Activated CD4-positive, alpha-beta T cell treated with anti-CD3 and anti-CD28 coated beads, Interleukin-10, Interleukin-2, amounts not matched to agents 100 ng/mL and 50 ng/mL, durations not matched to agents 16 hours and 8 hours (primary cell): ENCODE data around the gene SMC3.
"Not testable (repeated sequence)": the region's sequence is repeated elsewhere in the genome, so short reads cannot be mapped to it uniquely, and the experiment has no call there.

Source experiments
- DNase-seq: peaks from one replicate; pipeline ENCODE4 v3.0.0-alpha.2; 2020

SMC3 gene

GRCh38 chr10:110628161-110628560 is 60.7 kb downstream of the SMC3 start:
- no peak for DNase-seq

GRCh38 chr10:110629680-110630191 is 62.2 kb downstream of the SMC3 start:
- no peak for DNase-seq

DNA sequence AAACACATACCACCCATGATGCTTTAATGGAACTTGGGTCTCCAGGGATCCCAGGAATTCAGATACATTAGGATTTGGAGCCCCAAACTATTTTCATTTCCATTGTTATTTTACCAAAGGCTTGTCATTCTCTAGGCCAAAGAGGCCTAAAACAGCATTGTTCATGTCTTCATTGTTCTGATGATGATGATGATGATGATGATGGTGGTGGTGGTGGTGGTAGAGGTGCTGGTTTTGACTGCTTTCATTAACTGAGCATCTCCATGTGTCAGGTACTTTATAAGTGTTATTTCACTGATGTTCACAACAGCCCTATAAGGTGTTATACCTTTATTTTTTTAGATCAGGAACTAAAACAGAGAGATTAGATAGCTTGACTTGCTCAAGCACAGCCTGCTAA is 64.4 kb downstream of the SMC3 start:
- no peak for DNase-seq

DNA sequence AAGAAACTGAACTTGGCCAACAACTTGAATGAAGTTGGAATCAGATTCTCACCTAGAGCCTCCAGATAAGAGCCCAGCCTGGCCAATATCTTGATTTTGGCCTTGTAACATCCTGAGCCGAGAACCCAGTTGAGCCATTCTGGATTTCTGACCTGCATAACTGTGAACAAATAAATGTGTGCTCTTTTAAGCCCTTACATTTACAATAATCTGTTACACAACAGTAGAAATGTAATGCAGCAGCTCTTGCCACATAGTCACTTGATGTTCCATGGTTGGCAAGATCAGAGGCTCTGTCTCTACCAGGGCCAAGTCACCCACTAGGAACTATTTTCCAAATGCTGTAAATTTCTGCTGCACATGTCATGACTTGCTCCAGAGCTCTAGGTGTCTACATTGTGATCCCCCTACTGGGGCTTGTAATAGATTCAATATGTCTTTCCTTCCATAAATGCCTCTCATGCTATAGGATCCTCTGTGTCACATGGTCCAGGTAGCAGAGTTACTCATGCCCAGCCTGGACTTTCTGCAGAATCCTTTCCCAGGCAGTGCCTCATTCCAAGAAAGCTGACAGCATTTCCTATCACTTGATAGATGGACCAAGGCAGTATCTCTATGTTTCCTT is 65.2 kb downstream of the SMC3 start:
- no peak for DNase-seq

DNA sequence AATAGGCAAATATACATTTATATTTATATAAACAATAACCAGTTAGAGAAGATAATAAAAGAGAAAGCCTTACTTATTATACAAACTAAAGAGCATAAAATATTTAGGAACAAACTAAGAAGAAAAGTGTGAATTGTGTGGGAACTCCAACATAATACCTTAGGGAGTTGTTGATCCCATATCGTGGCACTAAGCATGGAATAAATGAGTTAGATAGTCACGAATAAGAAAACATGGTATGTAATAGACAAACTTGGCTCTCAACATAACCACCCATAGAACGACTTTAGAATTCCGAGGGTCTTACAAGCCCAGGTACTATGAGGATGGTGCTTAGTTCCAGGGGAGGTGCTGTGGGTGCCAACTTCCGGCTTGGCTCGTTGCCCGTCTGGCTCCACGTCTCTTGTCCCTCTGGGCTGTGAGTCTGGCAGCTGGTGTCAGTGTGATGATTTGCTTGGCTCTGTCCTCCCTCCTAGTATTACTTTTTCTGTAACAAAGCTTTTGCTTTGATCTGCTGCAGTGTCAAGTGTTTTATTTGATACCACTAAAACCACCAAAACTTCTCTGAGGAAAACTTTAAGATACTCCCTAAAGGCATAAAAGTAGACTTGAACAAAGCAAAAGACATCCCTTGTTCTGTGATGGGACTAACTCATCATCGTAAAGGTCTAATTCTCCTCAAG is 67.2 kb downstream of the SMC3 start:
- DNase-seq: no peak

DNA sequence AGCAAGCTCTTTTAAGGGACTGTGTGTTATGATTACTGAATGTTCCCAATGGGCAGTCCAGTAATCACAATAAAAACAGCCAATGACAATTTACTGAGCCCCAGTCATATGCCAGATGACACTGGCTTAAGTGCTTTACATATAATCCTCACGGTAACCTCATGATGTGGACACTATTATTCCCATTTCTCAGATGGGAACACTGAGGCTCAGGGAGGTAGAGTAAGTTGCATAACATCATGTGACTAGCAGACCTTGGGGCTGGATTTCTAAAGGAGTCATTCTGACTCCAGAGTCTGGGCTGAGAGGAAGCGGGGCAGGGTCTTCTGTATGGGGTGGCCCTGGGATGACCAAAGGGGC is 69.1 kb downstream of the SMC3 start:
- DNase-seq: no peak

DNA sequence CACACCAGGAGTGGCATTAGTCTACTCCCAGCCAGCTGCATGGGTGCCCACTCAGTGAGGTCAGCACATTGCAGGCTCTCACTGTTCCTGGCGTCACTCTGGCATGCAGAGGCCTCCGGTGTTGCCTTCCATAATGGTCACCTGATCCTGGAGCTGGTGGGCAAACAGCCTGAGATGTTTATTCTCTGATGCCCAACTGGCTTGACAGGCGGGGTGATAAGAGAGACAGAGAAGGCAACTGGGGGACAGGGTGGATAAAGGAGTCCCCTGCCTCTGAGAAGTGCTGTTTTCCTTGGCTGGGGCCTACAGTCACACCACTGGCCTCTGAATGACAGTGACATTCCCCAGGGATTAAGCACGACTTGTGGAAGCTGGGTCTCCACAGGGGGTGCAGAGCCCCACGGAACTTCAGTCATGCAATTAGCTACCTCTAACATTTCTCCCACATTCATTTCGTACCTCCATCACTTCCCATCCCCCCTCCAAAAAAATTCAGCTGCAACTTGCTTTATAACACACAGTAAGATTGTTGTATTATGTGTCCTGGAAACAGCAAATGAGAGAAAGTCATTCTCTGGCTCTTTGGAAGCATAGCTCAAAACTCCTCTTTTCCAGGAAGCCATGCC is 69.5 kb downstream of the SMC3 start:
- DNase-seq: no peak

- no peak for DNase-seq
Observed at GRCh38 chr10:110637558-110638053, 70.1 kb downstream of the SMC3 start.

- no peak for DNase-seq
Observed at GRCh38 chr10:110638319-110638718, 70.8 kb downstream of the SMC3 start.

GRCh38 chr10:110639046-110639445 is 71.6 kb downstream of the SMC3 start:
- DNase-seq: not testable (repeated sequence)

DNA sequence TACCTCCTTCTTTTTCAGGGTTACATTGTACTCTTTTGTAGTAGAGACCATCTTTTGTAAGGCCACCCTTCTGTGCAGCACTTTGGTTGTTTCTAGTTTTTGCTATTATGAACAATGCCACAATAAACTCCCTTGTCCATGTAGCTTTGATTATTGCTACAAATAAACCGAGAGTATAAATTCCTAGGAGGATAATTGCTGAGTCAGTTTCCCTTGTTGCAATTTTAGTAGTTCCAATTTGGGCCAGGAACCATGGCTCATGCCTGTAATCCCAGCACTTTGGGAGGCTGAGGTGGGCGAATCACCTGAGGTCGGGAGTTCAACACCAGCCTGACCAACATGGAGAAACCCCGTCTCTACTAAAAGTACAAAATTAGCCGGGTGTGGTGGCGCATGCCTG is 72.4 kb downstream of the SMC3 start:
- DNase-seq: not testable (repeated sequence)

GRCh38 chr10:110641256-110641655 is 73.8 kb downstream of the SMC3 start:
- DNase-seq: peak; percentile 59

- no peak for DNase-seq
Observed at GRCh38 chr10:110642204-110643034, 74.9 kb downstream of the SMC3 start.

- DNase-seq: no peak
Observed at GRCh38 chr10:110643035-110643652, 75.6 kb downstream of the SMC3 start.

DNA sequence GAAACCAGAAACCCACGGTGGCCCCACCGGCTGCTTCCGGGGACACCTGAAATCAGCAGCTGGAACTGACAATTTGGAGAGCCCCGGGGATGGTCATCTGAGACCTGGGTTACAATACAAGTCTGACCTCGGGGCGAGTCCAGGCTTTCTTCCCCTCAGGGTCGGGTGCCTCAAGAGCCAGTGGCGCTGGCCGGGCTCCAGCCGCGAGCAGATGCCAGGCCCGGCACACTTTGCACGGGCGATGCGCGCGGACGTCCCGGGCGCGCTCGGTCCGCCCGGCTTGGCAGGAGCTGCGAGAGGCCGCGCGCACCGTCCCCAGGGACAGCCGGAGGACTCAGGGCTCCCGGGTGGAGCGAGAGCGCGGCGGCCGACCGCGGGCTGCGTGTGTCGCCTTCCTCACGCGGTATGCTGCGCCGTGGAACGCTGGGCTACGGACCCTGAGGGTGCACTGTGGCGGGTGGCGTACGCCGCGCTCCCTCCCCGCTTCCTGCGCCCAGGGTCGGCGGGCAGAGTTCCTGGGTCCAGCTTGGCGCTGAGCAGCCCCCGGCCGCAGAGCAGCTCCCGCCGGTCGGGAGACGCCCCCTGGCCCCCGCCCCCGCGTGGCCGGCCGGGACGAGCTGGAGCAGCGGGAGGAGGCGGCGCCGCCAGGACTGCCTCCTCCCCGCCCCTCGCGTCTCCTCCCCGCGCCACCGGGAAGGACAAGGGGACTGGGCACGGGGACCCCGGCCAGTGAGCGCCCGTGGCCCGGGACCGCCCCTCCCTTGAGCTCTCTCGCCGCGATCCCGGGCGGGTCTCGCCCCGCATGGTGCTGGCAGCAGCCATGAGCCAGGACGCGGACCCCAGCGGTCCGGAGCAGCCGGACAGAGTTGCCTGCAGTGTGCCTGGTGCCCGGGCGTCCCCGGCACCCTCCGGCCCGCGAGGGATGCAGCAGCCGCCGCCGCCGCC is 76.4 kb downstream of the SMC3 start, which contains the start of gene RBM20:
TSS of gene RBM20 (plus strand) at position 684 of the 945 bp plus-strand sequence. CDS start at position 803, 119 bp downstream.
- DNase-seq: no peak

GRCh38 chr10:110644598-110645462 is 77.3 kb downstream of the SMC3 start:
- DNase-seq: no peak

DNA sequence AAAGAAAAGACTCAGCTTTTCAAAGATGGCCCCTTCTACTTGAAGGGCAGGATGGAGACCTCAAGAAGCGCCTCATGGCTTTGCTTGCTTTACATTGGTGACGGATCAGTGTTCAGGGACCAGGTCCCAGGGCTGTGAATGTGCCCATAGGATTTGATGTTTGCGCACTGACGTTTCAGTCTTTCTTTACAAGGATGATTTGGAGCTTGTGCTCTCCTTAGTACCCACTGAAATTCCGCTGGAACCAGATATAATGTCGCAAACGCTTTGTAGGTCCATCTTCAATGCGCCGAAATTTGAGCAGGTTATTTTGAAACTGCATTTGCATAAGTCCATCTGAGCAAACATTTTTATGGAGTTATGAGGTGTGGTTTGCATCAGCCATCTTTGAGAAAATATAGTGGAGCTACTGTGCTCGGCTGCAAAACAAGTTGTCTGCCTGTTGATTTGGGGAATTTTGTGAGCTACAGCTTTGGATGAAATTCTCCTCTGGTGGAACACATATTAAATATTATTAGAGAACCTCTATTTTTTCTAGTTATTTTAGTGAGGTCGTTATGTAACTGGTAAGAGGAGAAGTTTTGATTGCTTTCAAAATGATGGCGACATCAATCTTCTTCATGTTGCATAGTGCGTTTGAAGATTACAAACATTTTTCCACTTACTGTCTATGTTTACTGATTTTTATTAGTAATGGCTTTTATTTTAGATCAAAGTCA is 79.1 kb downstream of the SMC3 start:
- DNase-seq: no peak

DNA sequence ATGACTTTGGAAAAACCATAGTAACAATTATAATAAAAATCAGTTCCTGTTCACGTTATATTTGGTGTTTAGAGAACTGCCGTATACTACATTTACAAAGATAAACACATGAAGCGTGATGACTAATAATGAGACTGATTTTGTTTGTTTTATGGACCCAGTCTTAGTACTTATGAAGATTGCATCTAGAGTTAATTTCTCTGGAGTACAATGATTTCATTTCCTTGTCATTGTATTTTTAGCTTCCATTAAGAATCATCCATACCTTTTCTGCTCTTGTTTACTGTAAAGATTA is 79.6 kb downstream of the SMC3 start:
- no peak for DNase-seq

DNA sequence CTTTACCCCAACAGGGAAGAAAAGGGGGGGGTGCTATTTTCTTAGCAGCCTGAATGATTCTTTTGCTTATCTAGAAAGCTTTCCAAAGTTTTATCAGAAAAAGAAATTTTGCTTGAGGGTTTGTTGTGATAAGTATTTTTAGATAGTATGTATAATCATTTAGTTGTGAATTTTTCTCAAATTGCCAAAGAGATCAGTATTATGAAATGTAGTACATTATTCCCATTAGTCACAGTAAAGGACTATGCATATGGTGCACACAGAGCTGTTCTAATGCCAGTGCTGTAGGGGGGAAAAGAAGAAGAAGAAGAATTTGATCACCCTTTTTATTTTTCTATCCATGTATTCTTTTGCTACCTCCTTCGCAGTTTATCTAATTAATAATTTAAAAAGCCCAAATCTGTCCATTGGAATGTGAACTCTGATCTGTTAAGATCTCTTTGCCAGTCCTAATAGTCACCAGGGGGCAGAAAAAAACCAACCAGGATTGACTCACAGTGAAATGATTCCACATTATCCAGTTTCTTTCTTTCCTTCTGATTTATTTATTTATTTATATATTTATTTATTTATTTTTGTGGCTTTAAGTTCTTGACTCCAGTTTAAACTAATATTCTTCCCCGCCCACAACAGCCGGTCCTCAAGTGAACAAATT is 81.3 kb downstream of the SMC3 start:
- DNase-seq: no peak
